HEK293T (cell line): ENCODE results near the gene ZDHHC7.
"Not testable (repeated sequence)": the region's sequence is repeated elsewhere in the genome, so short reads cannot be mapped to it uniquely, and the experiment has no call there.

Source experiments
- CTCF ChIA-PET: fragments of 350-600 bp; formaldehyde crosslinking; extraction: SDS; loops from one replicate; lab custom pipeline; 2021; ENCODE audit warnings: antibody characterized with exemption, inconsistent platforms; lab: Yijun Ruan, JAX
- POLR2A ChIA-PET: fragments of 350-600 bp; formaldehyde crosslinking; extraction: SDS; loops from one replicate; lab custom pipeline; 2020; ENCODE audit warnings: antibody characterized with exemption, inconsistent platforms; lab: Yijun Ruan, JAX
- DNase-seq: peaks from one replicate; pipeline ENCODE4 v3.0.0; 2012; ENCODE audit warnings: mixed read lengths; ENCODE audit errors: extremely low spot score
- ARNT ChIP-seq: fragments of 450-650 bp; IDR thresholded peaks from 2 replicates; pipeline ENCODE4 v1.6.1; 2017; ENCODE audit warnings: mild to moderate bottlenecking
- BHLHE40 ChIP-seq: fragments of 450-650 bp; IDR thresholded peaks from 2 replicates; pipeline ENCODE4 v1.6.1; 2016; ENCODE audit warnings: mild to moderate bottlenecking, moderate library complexity, borderline replicate concordance
- CTBP1 ChIP-seq: fragments of 450-650 bp; IDR thresholded peaks from 2 replicates; pipeline ENCODE4 v1.6.1; 2016; ENCODE audit warnings: borderline replicate concordance
- ELF4 ChIP-seq: fragments of 450-650 bp; IDR thresholded peaks from 2 replicates; pipeline ENCODE4 v1.6.1; 2017; ENCODE audit warnings: antibody characterized with exemption
- FOXA1 ChIP-seq: fragments of 450-650 bp; IDR thresholded peaks from 2 replicates; pipeline ENCODE4 v1.6.1; 2016; ENCODE audit warnings: mild to moderate bottlenecking
- FOXK2 ChIP-seq: fragments of 450-650 bp; IDR thresholded peaks from 2 replicates; pipeline ENCODE4 v1.6.1; 2016; ENCODE audit warnings: mild to moderate bottlenecking
- FOXM1 ChIP-seq: fragments of 450-650 bp; IDR thresholded peaks from 2 replicates; pipeline ENCODE4 v1.6.1; 2017; ENCODE audit warnings: mild to moderate bottlenecking, borderline replicate concordance
- HDGF ChIP-seq: fragments of 450-650 bp; IDR thresholded peaks from 2 replicates; pipeline ENCODE4 v1.6.1; 2017; ENCODE audit warnings: antibody characterized with exemption, borderline replicate concordance
- L3MBTL2 ChIP-seq: fragments of 450-650 bp; conservative IDR thresholded peaks from 2 replicates; pipeline ENCODE4 v1.6.1; 2016; ENCODE audit warnings: mild to moderate bottlenecking
- LEF1 ChIP-seq: fragments of 450-650 bp; IDR thresholded peaks from 2 replicates; pipeline ENCODE4 v1.6.1; 2017; ENCODE audit warnings: mild to moderate bottlenecking, borderline replicate concordance
- NFRKB ChIP-seq: fragments of 450-650 bp; IDR thresholded peaks from 2 replicates; pipeline ENCODE4 v1.6.1; 2016; ENCODE audit warnings: mild to moderate bottlenecking, moderate library complexity
- PKNOX1 ChIP-seq: fragments of 450-650 bp; IDR thresholded peaks from 2 replicates; pipeline ENCODE4 v1.6.1; 2016
- SP1 ChIP-seq: fragments of 450-650 bp; IDR thresholded peaks from 2 replicates; pipeline ENCODE4 v1.6.1; 2017
- SUZ12 ChIP-seq: fragments of 450-650 bp; IDR thresholded peaks from 2 replicates; pipeline ENCODE4 v1.6.1; 2016; ENCODE audit warnings: mild to moderate bottlenecking
- TARDBP ChIP-seq: fragments of 450-650 bp; IDR thresholded peaks from 2 replicates; pipeline ENCODE4 v1.6.1; 2016
- ZNF384 ChIP-seq: fragments of 450-650 bp; IDR thresholded peaks from 2 replicates; pipeline ENCODE4 v1.6.1; 2016

ZDHHC7 gene

GRCh38 chr16:85034591-85035433 is 23.5 kb upstream of the ZDHHC7 start:
- POLR2A ChIA-PET: no interaction called here

GRCh38 chr16:85033171-85033570 is 21.8 kb upstream of the ZDHHC7 start:
- ChIA-PET CTCF (no interaction called here), POLR2A (no interaction called here)
- no peak for DNase-seq
- no peak for TF ChIP-seq SP1
- no peak for TF ChIP-seq FOXK2
- no peak for TF ChIP-seq ELF4
- TF ChIP-seq FOXA1: no peak
- TF ChIP-seq LEF1: no peak
- no peak for TF ChIP-seq PKNOX1
- TF ChIP-seq CTBP1: no peak
- TF ChIP-seq NFRKB: no peak
- no peak for TF ChIP-seq HDGF
- TF ChIP-seq ZNF384: no peak
- TF ChIP-seq TARDBP: no peak
- no peak for TF ChIP-seq L3MBTL2
- TF ChIP-seq FOXM1: no peak
- TF ChIP-seq SUZ12: no peak
- TF ChIP-seq BHLHE40: no peak
- TF ChIP-seq ARNT: no peak

More at GRCh38 chr16:85034591-85035433, 23.5 kb upstream of the ZDHHC7 start:
- no peak for DNase-seq
- TF ChIP-seq NFRKB: no peak
- no peak for TF ChIP-seq FOXK2
- no peak for TF ChIP-seq HDGF
- TF ChIP-seq PKNOX1: no peak
- TF ChIP-seq CTBP1: no peak
- TF ChIP-seq FOXA1: no peak
- TF ChIP-seq TARDBP: no peak
- no peak for TF ChIP-seq SUZ12
- TF ChIP-seq BHLHE40: no peak
- TF ChIP-seq SP1: no peak
- CTCF ChIA-PET: interaction anchor here (0.7 kb wide), 1 partner anchor 662 kb away, joined by 4 read pairs; no protein-coding TSS in a partner anchor

- POLR2A ChIA-PET, DNase-seq, CTCF ChIA-PET: not testable (repeated sequence)
These were observed 20.9 kb upstream of the ZDHHC7 start for GRCh38 chr16:85032187-85032586.

- no peak for DNase-seq
- CTCF ChIA-PET: no interaction called here
- TF ChIP-seq BHLHE40 (no peak), L3MBTL2 (no peak), FOXA1 (no peak), PKNOX1 (no peak), TARDBP (no peak), ZNF384 (no peak), NFRKB (no peak), FOXK2 (no peak), FOXM1 (no peak), CTBP1 (no peak), ELF4 (no peak), SUZ12 (no peak), LEF1 (no peak)
- POLR2A ChIA-PET: interaction anchor here (0.9 to 1.4 kb wide), 2 partner anchors 15 to 20 kb away, joined by 3 to 5 read pairs; partner anchors contain the start of gene ZDHHC7
These were observed 20.1 kb upstream of the ZDHHC7 start for GRCh38 chr16:85031451-85031850.

GRCh38 chr16:85029981-85030401 is 18.7 kb upstream of the ZDHHC7 start:
- ChIA-PET CTCF (interaction anchor here (0.6 to 1.0 kb wide), 2 partner anchors 13 to 28 kb away, joined by 3 read pairs; no protein-coding TSS in a partner anchor), POLR2A (interaction anchor here (1.4 to 7.2 kb wide), 2 partner anchors 17 to 18 kb away, joined by 3 to 46 read pairs; partner anchors contain the start of gene ZDHHC7)
- TF ChIP-seq FOXM1 (no peak), SUZ12 (no peak), SP1 (no peak), CTBP1 (no peak), FOXA1 (no peak), TARDBP (no peak), ARNT (no peak), HDGF (no peak), BHLHE40 (no peak), ELF4 (no peak), LEF1 (no peak), FOXK2 (no peak), PKNOX1 (no peak), NFRKB (no peak), ZNF384 (no peak), L3MBTL2 (no peak)
- DNase-seq: no peak
